Liver (tissue), 9 donors: ENCODE data around the gene UBE2E2. TPM values are rescaled to one million over a fixed set of nuclear protein-coding genes. Genes with fewer than 3 reads are reported as not detected.

Source experiments
- DNase-seq: peaks from one replicate; pipeline ENCODE4 v3.0.0-alpha.2; 2017; ENCODE audit warnings: low spot score
- H3K27ac ChIP-seq, 2 donors: one replicate each; pipeline ENCODE4 v1.7.0; 2013; ENCODE audit warnings: inconsistent platforms in 2 of 2, low read length in 2 of 2, control low read depth in 1 of 2, low read depth in 1 of 2, mild to moderate bottlenecking in 1 of 2
- H3K27me3 ChIP-seq, 4 donors: one replicate each; pipeline versions ENCODE4 v1.6.1 to v1.7.0; 2013; ENCODE audit warnings: low read length in 3 of 4, inconsistent platforms in 1 of 4, mild to moderate bottlenecking in 1 of 4, moderate library complexity in 1 of 4; ENCODE audit not compliant: control insufficient read depth in 4 of 4, insufficient read depth in 4 of 4
- H3K36me3 ChIP-seq, 4 donors: one replicate each; pipeline versions ENCODE4 v1.6.1 to v1.7.0; 2013; ENCODE audit warnings: low read length in 3 of 4, mild to moderate bottlenecking in 3 of 4, low read depth in 1 of 4, moderate library complexity in 1 of 4; ENCODE audit not compliant: control insufficient read depth in 4 of 4, insufficient read depth in 3 of 4
- H3K4me1 ChIP-seq, 4 donors: one replicate each; pipeline versions ENCODE4 v1.6.1 to v1.7.0; 2013; ENCODE audit warnings: low read length in 3 of 4, mild to moderate bottlenecking in 3 of 4, moderate library complexity in 1 of 4; ENCODE audit not compliant: control insufficient read depth in 4 of 4, insufficient read depth in 4 of 4
- H3K4me3 ChIP-seq, 3 donors: one replicate each; pipeline versions ENCODE4 v1.6.1 to v1.7.0; 2013; ENCODE audit warnings: low read length in 3 of 3, control low read depth in 1 of 3, low read depth in 1 of 3, mild to moderate bottlenecking in 1 of 3
- H3K9ac ChIP-seq, 2 donors: one replicate each; pipeline ENCODE4 v1.7.0; 2013; ENCODE audit warnings: low read length in 2 of 2, mild to moderate bottlenecking in 2 of 2, moderate library complexity in 2 of 2, control low read depth in 1 of 2, low read depth in 1 of 2
- H3K9me3 ChIP-seq, 4 donors: one replicate each; pipeline versions ENCODE4 v1.6.1 to v1.7.0; 2013; ENCODE audit warnings: low read length in 3 of 4; ENCODE audit not compliant: control insufficient read depth in 4 of 4
- ATF3 ChIP-seq: IDR thresholded peaks from 2 replicates; pipeline ENCODE4 v1.6.1; 2016; ENCODE audit warnings: antibody characterized with exemption
- CTCF ChIP-seq: fragments of 150-350 bp; IDR thresholded peaks from 2 replicates; pipeline ENCODE4 v1.5.1; 2017; ENCODE audit warnings: improper control_type of control experiment, low read depth, low read length; ENCODE audit not compliant: missing input control
- EGR1 ChIP-seq, 2 donors: IDR thresholded peaks; 2 replicates each; pipeline ENCODE4 v1.6.1; 2016 to 2018; ENCODE audit warnings: antibody characterized with exemption in 2 of 2, low read depth in 2 of 2
- FOXA1 ChIP-seq: IDR thresholded peaks from 2 replicates; pipeline ENCODE4 v1.6.1; 2016; ENCODE audit warnings: antibody characterized with exemption
- FOXA2 ChIP-seq: IDR thresholded peaks from 2 replicates; pipeline ENCODE4 v1.6.1; 2016; ENCODE audit warnings: antibody characterized with exemption
- GABPA ChIP-seq, 2 donors: IDR thresholded peaks in 1 of 2; conservative IDR thresholded peaks in 1 of 2; 2 replicates each; pipeline ENCODE4 v1.6.1; 2016; ENCODE audit warnings: antibody characterized with exemption in 2 of 2, mild to moderate bottlenecking in 1 of 2, moderate library complexity in 1 of 2
- HNF4A ChIP-seq, 2 donors: conservative IDR thresholded peaks; 2 replicates each; pipeline ENCODE4 v1.6.1; 2016; ENCODE audit warnings: antibody characterized with exemption in 2 of 2, mild to moderate bottlenecking in 2 of 2
- HNF4G ChIP-seq: IDR thresholded peaks from 2 replicates; pipeline ENCODE4 v1.6.1; 2016; ENCODE audit warnings: antibody characterized with exemption
- JUND ChIP-seq, 2 donors: IDR thresholded peaks; 2 replicates each; pipeline ENCODE4 v1.6.1; 2016; ENCODE audit warnings: antibody characterized with exemption in 2 of 2
- MAX ChIP-seq: IDR thresholded peaks from 2 replicates; pipeline ENCODE4 v1.6.1; 2016; ENCODE audit warnings: antibody characterized with exemption
- NR2F2 ChIP-seq: IDR thresholded peaks from 2 replicates; pipeline ENCODE4 v1.6.1; 2016; ENCODE audit warnings: antibody characterized with exemption
- RAD21 ChIP-seq, 2 donors: IDR thresholded peaks; 2 replicates each; pipeline ENCODE4 v1.6.1; 2016; ENCODE audit warnings: antibody characterized with exemption in 2 of 2, mild to moderate bottlenecking in 2 of 2
- REST ChIP-seq: IDR thresholded peaks from 2 replicates; pipeline ENCODE4 v1.6.1; 2016; ENCODE audit warnings: antibody characterized with exemption, mild to moderate bottlenecking
- RXRA ChIP-seq, 2 donors: IDR thresholded peaks; 2 replicates each; pipeline ENCODE4 v1.6.1; 2017 to 2018; ENCODE audit warnings: antibody characterized with exemption in 2 of 2, mild to moderate bottlenecking in 1 of 2
- SP1 ChIP-seq: IDR thresholded peaks from 2 replicates; pipeline ENCODE4 v1.6.1; 2018; ENCODE audit warnings: antibody characterized with exemption, mild to moderate bottlenecking
- TAF1 ChIP-seq: conservative IDR thresholded peaks from 2 replicates; pipeline ENCODE4 v1.6.1; 2016; ENCODE audit warnings: antibody characterized with exemption, mild to moderate bottlenecking
- YY1 ChIP-seq: IDR thresholded peaks from 2 replicates; pipeline ENCODE4 v1.6.1; 2016; ENCODE audit warnings: antibody characterized with exemption, mild to moderate bottlenecking
- ZBTB33 ChIP-seq: IDR thresholded peaks from 2 replicates; pipeline ENCODE4 v1.6.1; 2016; ENCODE audit warnings: antibody characterized with exemption
- WGBS: extraction: QIAGEN DNeasy Blood & Tissue Kit; methylation state at CpG from one replicate; pipeline ENCODE4 v1.1.7; 2013; 5-methylcytosine and 5-hydroxymethylcytosine counted together
- polyA plus RNA-seq, 2 donors: library from polyadenylated mRNA; stranded (reverse) in 1 of 2; unstranded in 1 of 2; fragments of 200-250 nt in 1 of 2; fragments of >200 nt in 1 of 2; fragmentation: Nextera tagmentation in 1 of 2; extraction: Ambion mirVana in 1 of 2; gene quantifications; one replicate each; pipeline versions ENCODE4 v1.2.1 to v1.2.3, GENCODE V29; 2013 to 2015
- total RNA-seq, 2 donors: library from RNA; depleted of rRNA; stranded (reverse); fragments of >200 nt; gene quantifications; one replicate each; pipeline ENCODE4 v1.2.3, GENCODE V29; 2014
- donor health status: healthy.
- donor health status: healthy.
- donor health status: healthy.
- donor health status: healthy.
- donor health status: healthy.

UBE2E2 gene
- total and polyA plus RNA-seq, 4 donors: 9.0 to 27.8 (median 16.8) TPM

GRCh38 chr3:23248594-23249131 lies 45.5 kb downstream of the UBE2E2 start:
- peaks cover 0 to 4% (median 0%) of the 10 kb centered on the region in 4 donors for H3K4me1 ChIP-seq
- DNase-seq: no peak
- no peaks in the 10 kb centered on the region for H3K36me3 ChIP-seq
- TF ChIP-seq ZBTB33 (no peak), RAD21 (IDR thresholded peaks at IDR 0.05) (no peak), RXRA (IDR thresholded peaks at IDR 0.05) (no peak), HNF4A (conservative IDR thresholded peaks at IDR 0.05) (no peak), NR2F2 (no peak), YY1 (no peak), JUND (IDR thresholded peaks at IDR 0.05) (no peak), TAF1 (no peak), FOXA2 (no peak), REST (no peak), CTCF (no peak), GABPA (IDR thresholded peaks at IDR 0.05 in 1 of 2, conservative IDR thresholded peaks at IDR 0.05 in 1 of 2) (no peak), EGR1 (IDR thresholded peaks at IDR 0.05; ENCODE audit: low read depth in 2 of 2) (no peak), SP1 (no peak), HNF4G (no peak), ATF3 (no peak), MAX (no peak), FOXA1 (no peak)
- no peaks in the 10 kb centered on the region for H3K9me3 ChIP-seq
- no peak overlapping the region for H3K4me3 ChIP-seq
- 93% methylated on average over 6 of the region's 6 CpGs for WGBS
- H3K9ac ChIP-seq: no peak overlapping the region
- H3K27ac ChIP-seq: no peak overlapping the region
- H3K27me3 ChIP-seq: no peaks in the 10 kb centered on the region
